Measurements from ENCODE around the gene PTGER1.

The PTGER1 gene

GRCh38 chr19:14450168-14450874 lies 24.8 kb downstream of the PTGER1 start:
- Histone ChIP-seq H3K4me3 (ENCODE audit: low read depth, low read length) (no peak overlapping the region), H3K9ac (ENCODE audit: low read length) (no peak overlapping the region), H3K9me3 (ENCODE audit: control insufficient read depth, insufficient read depth, low read depth, low read length) (no peaks in the 10 kb centered on the region), H3K27me3 (ENCODE audit: control insufficient read depth, insufficient read depth, low read length) (no peaks in the 10 kb centered on the region), H3K4me1 (ENCODE audit: control insufficient read depth, insufficient read depth, low read length) (peaks cover 2% of the 10 kb centered on the region; the same call in 1 of the 2 replicates), H3K36me3 (ENCODE audit: control insufficient read depth, insufficient read depth, low read length) (peaks cover 54% of the 10 kb centered on the region), H3K27ac (ENCODE audit: low read depth, low read length) (no peak overlapping the region)

DNA sequence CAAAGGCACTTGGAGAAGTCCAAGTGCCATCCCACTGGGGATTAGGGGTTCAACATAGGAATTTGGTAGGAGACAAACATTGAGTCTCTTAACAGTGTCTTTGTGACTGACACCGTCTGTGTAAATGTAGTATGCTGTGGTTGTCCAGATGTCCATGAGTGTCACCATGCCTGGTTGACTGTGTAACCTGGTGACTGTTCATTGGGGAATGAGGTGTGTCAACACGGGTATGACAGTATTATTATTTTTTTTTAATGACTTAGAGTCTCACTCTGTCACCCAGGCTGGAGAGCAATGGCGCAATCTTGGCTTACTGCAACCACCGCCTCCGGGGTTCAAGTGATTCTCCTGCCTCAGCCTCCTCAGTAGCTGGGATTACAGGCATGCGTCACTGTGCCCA lies 25.8 kb downstream of the PTGER1 start:
- no peak overlapping the region for H3K27ac ChIP-seq (ENCODE audit: low read depth, low read length)
- H3K9ac ChIP-seq (ENCODE audit: low read length): no peak overlapping the region
- H3K4me1 ChIP-seq (ENCODE audit: control insufficient read depth, insufficient read depth, low read length): peaks cover 2% of the 10 kb centered on the region; the same call in 1 of the 2 replicates
- peaks cover 52% of the 10 kb centered on the region for H3K36me3 ChIP-seq (ENCODE audit: control insufficient read depth, insufficient read depth, low read length)
- H3K9me3 ChIP-seq (ENCODE audit: control insufficient read depth, insufficient read depth, low read depth, low read length): no peaks in the 10 kb centered on the region
- H3K27me3 ChIP-seq (ENCODE audit: control insufficient read depth, insufficient read depth, low read length): no peaks in the 10 kb centered on the region
- no peak overlapping the region for H3K4me3 ChIP-seq (ENCODE audit: low read depth, low read length)

- no peak overlapping the region for H3K9ac ChIP-seq (ENCODE audit: low read length)
- H3K9me3 ChIP-seq (ENCODE audit: control insufficient read depth, insufficient read depth, low read depth, low read length): no peaks in the 10 kb centered on the region
- no peak overlapping the region for H3K4me3 ChIP-seq (ENCODE audit: low read depth, low read length)
- H3K27ac ChIP-seq (ENCODE audit: low read depth, low read length): no peak overlapping the region
- H3K27me3 ChIP-seq (ENCODE audit: control insufficient read depth, insufficient read depth, low read length): no peaks in the 10 kb centered on the region
- peaks cover 2% of the 10 kb centered on the region; the same call in 1 of the 2 replicates for H3K4me1 ChIP-seq (ENCODE audit: control insufficient read depth, insufficient read depth, low read length)
- H3K36me3 ChIP-seq (ENCODE audit: control insufficient read depth, insufficient read depth, low read length): peaks cover 67% of the 10 kb centered on the region
Measured at GRCh38 chr19:14446336-14447036, 28.7 kb downstream of the PTGER1 start.

DNA sequence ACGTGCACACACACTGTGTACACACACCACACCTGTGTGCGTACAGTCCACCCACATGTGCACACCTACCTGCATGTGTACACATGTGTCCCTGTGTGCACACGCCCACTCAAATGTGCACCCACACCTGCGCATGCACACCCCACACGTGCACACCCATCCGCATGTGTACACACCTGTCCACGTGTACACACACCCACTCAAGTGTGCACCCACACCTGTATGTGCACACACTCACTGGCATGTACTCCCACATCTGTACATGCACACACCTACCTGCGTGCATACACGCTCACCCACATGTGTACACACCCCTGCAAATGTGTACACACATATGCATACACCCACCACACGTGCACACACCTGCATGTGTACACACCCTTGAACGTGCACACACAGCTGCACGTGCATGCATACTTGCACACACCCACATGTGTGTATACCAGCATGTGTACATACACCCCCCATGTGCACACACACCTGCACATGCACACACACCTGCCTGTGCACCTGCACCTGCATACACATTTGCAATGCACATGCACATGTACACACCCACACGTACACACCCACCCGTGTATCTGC lies 31.4 kb downstream of the PTGER1 start:
- H3K27ac ChIP-seq (ENCODE audit: low read depth, low read length): no peak overlapping the region
- peaks cover 7% of the 10 kb centered on the region; the same call in 1 of the 2 replicates for H3K4me1 ChIP-seq (ENCODE audit: control insufficient read depth, insufficient read depth, low read length)
- peaks cover 57% of the 10 kb centered on the region for H3K36me3 ChIP-seq (ENCODE audit: control insufficient read depth, insufficient read depth, low read length)
- H3K27me3 ChIP-seq (ENCODE audit: control insufficient read depth, insufficient read depth, low read length): no peaks in the 10 kb centered on the region
- no peak overlapping the region for H3K4me3 ChIP-seq (ENCODE audit: low read depth, low read length)
- H3K9me3 ChIP-seq (ENCODE audit: control insufficient read depth, insufficient read depth, low read depth, low read length): no peaks in the 10 kb centered on the region
- no peak overlapping the region for H3K9ac ChIP-seq (ENCODE audit: low read length)

DNA sequence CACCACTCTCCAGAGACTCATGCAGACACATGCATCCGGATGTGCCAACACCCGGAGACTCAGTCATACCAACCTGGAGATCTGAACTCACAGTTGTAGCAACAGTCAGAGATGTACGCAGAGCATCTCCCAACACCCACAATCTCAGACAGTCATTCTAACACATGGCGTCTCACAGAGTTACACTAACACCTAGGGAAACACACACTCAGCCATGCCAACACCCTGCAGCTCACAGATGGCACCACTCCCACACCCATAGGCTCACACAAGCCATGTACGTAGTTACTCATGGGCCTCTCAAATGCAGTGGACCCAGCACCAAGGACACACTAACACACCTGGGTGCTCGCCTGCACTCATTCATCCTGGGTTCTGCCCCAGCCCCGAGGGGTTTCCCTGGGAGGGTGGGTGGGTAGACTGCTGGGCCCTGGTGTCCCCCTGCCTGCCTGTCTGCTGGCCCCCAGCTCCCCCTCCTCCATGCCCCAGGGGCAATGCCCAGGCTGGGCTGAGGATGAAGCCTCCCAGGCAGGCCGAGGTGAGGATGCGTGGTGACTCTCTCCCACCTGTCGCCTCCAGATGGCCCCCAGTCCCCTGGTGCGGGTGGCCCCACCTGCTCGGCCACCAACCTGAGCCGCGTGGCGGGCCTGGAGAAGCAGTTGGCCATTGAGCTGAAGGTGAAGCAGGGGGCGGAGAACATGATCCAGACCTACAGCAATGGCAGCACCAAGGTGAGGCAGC lies 32.1 kb downstream of the PTGER1 start:
- Histone ChIP-seq H3K4me1 (ENCODE audit: control insufficient read depth, insufficient read depth, low read length) (peaks cover 7% of the 10 kb centered on the region; the same call in 1 of the 2 replicates), H3K9ac (ENCODE audit: low read length) (no peak overlapping the region), H3K36me3 (ENCODE audit: control insufficient read depth, insufficient read depth, low read length) (peaks cover 50% of the 10 kb centered on the region), H3K27ac (ENCODE audit: low read depth, low read length) (no peak overlapping the region), H3K4me3 (ENCODE audit: low read depth, low read length) (no peak overlapping the region), H3K9me3 (ENCODE audit: control insufficient read depth, insufficient read depth, low read depth, low read length) (no peaks in the 10 kb centered on the region), H3K27me3 (ENCODE audit: control insufficient read depth, insufficient read depth, low read length) (no peaks in the 10 kb centered on the region)

DNA sequence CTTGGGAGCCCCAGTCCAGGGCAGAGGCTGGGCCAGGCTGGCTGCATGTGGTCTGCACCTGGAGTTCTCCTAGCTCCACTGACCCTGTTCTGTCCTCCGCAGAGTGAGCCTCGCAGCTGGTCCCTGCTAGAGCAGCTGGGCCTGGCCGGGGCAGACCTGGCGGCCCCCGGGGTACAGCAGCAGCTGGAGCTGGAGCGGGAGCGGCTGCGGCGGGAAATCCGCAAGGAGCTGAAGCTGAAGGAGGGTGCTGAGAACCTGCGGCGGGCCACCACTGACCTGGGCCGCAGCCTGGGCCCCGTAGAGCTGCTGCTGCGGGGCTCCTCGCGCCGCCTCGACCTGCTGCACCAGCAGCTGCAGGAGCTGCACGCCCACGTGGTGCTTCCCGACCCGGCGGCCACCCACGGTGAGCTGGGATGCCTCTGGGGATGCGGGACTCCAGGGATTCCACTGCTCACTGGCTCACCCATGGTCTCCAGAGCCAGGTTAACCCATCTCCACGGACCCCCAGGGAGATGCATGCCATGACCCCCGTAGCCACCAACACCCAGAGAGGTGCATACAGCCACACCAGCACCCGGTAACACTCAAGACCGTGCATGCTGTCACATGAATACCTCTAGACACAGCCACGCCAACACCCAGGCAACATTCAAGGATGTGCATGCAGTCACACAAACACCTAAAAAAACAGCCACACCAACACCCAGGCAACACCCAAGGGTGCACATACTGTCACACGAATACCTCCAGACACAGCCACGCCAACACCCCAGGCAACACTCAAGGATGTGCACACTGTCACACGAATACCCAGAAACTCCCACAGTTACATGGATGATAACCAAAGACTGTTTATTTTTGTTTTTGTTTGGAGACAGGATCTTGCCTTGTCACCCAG lies 33.9 kb downstream of the PTGER1 start:
- no peak overlapping the region for H3K27ac ChIP-seq (ENCODE audit: low read depth, low read length)
- peaks cover 7% of the 10 kb centered on the region; the same call in 1 of the 2 replicates for H3K4me1 ChIP-seq (ENCODE audit: control insufficient read depth, insufficient read depth, low read length)
- no peak overlapping the region for H3K4me3 ChIP-seq (ENCODE audit: low read depth, low read length)
- no peak overlapping the region for H3K9ac ChIP-seq (ENCODE audit: low read length)
- H3K9me3 ChIP-seq (ENCODE audit: control insufficient read depth, insufficient read depth, low read depth, low read length): no peaks in the 10 kb centered on the region
- no peaks in the 10 kb centered on the region for H3K27me3 ChIP-seq (ENCODE audit: control insufficient read depth, insufficient read depth, low read length)
- H3K36me3 ChIP-seq (ENCODE audit: control insufficient read depth, insufficient read depth, low read length): peaks cover 41% of the 10 kb centered on the region

- Histone ChIP-seq H3K9me3 (ENCODE audit: control insufficient read depth, insufficient read depth, low read depth, low read length) (no peaks in the 10 kb centered on the region), H3K36me3 (ENCODE audit: control insufficient read depth, insufficient read depth, low read length) (peaks cover 36% of the 10 kb centered on the region), H3K27me3 (ENCODE audit: control insufficient read depth, insufficient read depth, low read length) (no peaks in the 10 kb centered on the region), H3K4me3 (ENCODE audit: low read depth, low read length) (no peak overlapping the region), H3K27ac (ENCODE audit: low read depth, low read length) (no peak overlapping the region), H3K9ac (ENCODE audit: low read length) (no peak overlapping the region), H3K4me1 (ENCODE audit: control insufficient read depth, insufficient read depth, low read length) (peaks cover 10% of the 10 kb centered on the region; the same call in 1 of the 2 replicates)
Measured at GRCh38 chr19:14440049-14440448, 35.1 kb downstream of the PTGER1 start.

DNA sequence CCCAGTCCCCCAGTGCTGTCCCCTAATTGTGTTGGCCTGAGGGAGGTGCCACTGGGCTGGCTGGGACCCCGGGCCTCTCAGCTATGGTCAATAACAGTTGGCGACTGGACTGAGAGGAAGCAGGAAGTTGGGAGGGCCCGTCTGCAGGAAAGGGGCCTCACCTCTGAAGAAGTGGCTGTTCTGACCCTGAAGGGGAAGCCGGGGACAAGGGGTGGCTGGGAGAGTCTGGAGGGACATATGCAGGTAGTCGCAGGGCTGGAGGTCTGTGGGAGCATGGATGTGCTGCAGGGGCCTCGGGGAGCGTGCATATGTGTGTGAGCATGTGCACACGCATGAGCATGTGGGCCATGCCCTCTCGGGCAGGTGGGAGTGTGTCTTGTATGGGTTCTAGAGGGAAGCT lies 36.1 kb downstream of the PTGER1 start:
- H3K36me3 ChIP-seq (ENCODE audit: control insufficient read depth, insufficient read depth, low read length): peaks cover 27% of the 10 kb centered on the region
- no peaks in the 10 kb centered on the region for H3K9me3 ChIP-seq (ENCODE audit: control insufficient read depth, insufficient read depth, low read depth, low read length)
- H3K27ac ChIP-seq (ENCODE audit: low read depth, low read length): no peak overlapping the region
- H3K4me1 ChIP-seq (ENCODE audit: control insufficient read depth, insufficient read depth, low read length): peaks cover 20% of the 10 kb centered on the region
- H3K4me3 ChIP-seq (ENCODE audit: low read depth, low read length): no peak overlapping the region
- H3K9ac ChIP-seq (ENCODE audit: low read length): no peak overlapping the region
- H3K27me3 ChIP-seq (ENCODE audit: control insufficient read depth, insufficient read depth, low read length): no peaks in the 10 kb centered on the region

DNA sequence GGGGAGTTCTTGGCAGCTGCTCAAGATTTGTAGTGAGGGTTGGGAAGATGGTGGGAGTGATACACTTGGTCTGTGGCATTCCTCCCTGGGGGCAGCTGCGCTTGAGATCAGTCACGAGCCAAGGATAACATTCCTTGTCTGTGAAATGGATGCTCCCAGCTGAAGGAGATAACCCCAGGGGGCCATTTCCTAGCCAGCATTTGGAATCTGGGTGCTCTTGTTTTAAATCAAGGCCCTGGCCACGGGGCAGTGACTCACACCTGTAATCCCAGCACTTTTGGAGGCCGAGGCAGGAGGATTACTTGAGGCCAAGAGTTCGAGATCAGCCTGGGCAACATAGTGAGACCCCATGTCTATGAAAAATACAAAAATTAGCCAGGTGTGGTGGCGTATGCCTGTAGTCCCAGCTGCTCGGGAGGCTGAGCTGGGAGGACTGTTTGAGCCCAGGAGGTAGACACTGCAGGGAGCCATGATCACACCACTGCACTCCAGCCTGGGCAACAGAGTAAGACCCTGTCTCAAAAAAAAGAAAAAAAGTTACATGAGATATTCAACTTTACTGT lies 37.5 kb downstream of the PTGER1 start:
- Histone ChIP-seq H3K27ac (ENCODE audit: low read depth, low read length) (no peak overlapping the region), H3K4me1 (ENCODE audit: control insufficient read depth, insufficient read depth, low read length) (peaks cover 23% of the 10 kb centered on the region), H3K9ac (ENCODE audit: low read length) (no peak overlapping the region), H3K27me3 (ENCODE audit: control insufficient read depth, insufficient read depth, low read length) (no peaks in the 10 kb centered on the region; the same call in 1 of the 2 replicates), H3K36me3 (ENCODE audit: control insufficient read depth, insufficient read depth, low read length) (peaks cover 15% of the 10 kb centered on the region), H3K4me3 (ENCODE audit: low read depth, low read length) (no peak overlapping the region), H3K9me3 (ENCODE audit: control insufficient read depth, insufficient read depth, low read depth, low read length) (no peaks in the 10 kb centered on the region)

Data from HUES6 (cell line).